Measurements from ENCODE around the gene U2AF1L4.

The U2AF1L4 gene

GRCh38 chr19:35718345-35719041 lies 26.7 kb downstream of the U2AF1L4 start:
- H3K4me3 ChIP-seq (ENCODE audit: low read depth, low read length): peak overlapping the region; percentile 82
- DNase-seq (ENCODE audit: low read depth, low spot score): peak; percentile 2
- no peak for TF ChIP-seq CTCF (IDR thresholded peaks at IDR 0.05; ENCODE audit: low read depth, low read length)
- in situ Hi-C loops (cut with HindIII; ENCODE audit: low sequenced_read_pairs): no loop called here

- peak within 1 kb of the TSS; percentile 82 for H3K4me3 ChIP-seq (ENCODE audit: low read depth, low read length)
- DNase-seq (ENCODE audit: low read depth, low spot score): peak; percentile 98
- no peak for TF ChIP-seq CTCF (IDR thresholded peaks at IDR 0.05; ENCODE audit: low read depth, low read length)
- in situ Hi-C loops (cut with HindIII; ENCODE audit: low sequenced_read_pairs): no loop called here
These were observed 27.4 kb downstream of the U2AF1L4 start, which contains the start of gene KMT2B for GRCh38 chr19:35717665-35718344. Gene KMT2B (plus strand): TSS chr19:35718003. CDS start chr19:35718019, 16 bp downstream.

- H3K4me3 ChIP-seq (ENCODE audit: low read depth, low read length): peak overlapping the region; percentile 75
- in situ Hi-C loops (cut with HindIII; ENCODE audit: low sequenced_read_pairs): no loop called here
- peak; percentile 93 for TF ChIP-seq CTCF (IDR thresholded peaks at IDR 0.05; ENCODE audit: low read depth, low read length)
- peak; percentile 85 for DNase-seq (ENCODE audit: low read depth, low spot score)
These were observed 28.2 kb downstream of the U2AF1L4 start for GRCh38 chr19:35716801-35717664.

GRCh38 chr19:35715981-35716800 lies 29.0 kb downstream of the U2AF1L4 start:
- TF ChIP-seq CTCF (IDR thresholded peaks at IDR 0.05; ENCODE audit: low read depth, low read length): no peak
- DNase-seq (ENCODE audit: low read depth, low spot score): no peak
- H3K4me3 ChIP-seq (ENCODE audit: low read depth, low read length): peak overlapping the region; percentile 75
- in situ Hi-C loops (cut with HindIII; ENCODE audit: low sequenced_read_pairs): no loop called here

- in situ Hi-C loops (cut with HindIII; ENCODE audit: low sequenced_read_pairs): no loop called here
- no peak overlapping the region for H3K4me3 ChIP-seq (ENCODE audit: low read depth, low read length)
- DNase-seq (ENCODE audit: low read depth, low spot score): no peak
- TF ChIP-seq CTCF (IDR thresholded peaks at IDR 0.05; ENCODE audit: low read depth, low read length): no peak
These were observed 29.8 kb downstream of the U2AF1L4 start for GRCh38 chr19:35715355-35715809.
